Ishikawa (cell line): ENCODE results near the gene FAM187B.

Experiments used
- CEBPB ChIP-seq: IDR thresholded peaks from 2 replicates; pipeline ENCODE4 v1.6.1; 2012
- CREB1 ChIP-seq: IDR thresholded peaks from 2 replicates; pipeline ENCODE4 v1.6.1; 2012; ENCODE audit warnings: low read depth
- EP300 ChIP-seq: IDR thresholded peaks from 2 replicates; pipeline ENCODE4 v1.6.1; 2012; ENCODE audit warnings: borderline replicate concordance
- MAX ChIP-seq: IDR thresholded peaks from 2 replicates; pipeline ENCODE4 v1.6.1; 2012
- NFIC ChIP-seq: IDR thresholded peaks from 2 replicates; pipeline ENCODE4 v1.6.1; 2012
- RAD21 ChIP-seq: IDR thresholded peaks from 2 replicates; pipeline ENCODE4 v1.6.1; 2012; ENCODE audit warnings: low read depth
- TAF1 ChIP-seq: IDR thresholded peaks from 2 replicates; pipeline ENCODE4 v1.6.1; 2012; ENCODE audit warnings: low read depth, mild to moderate bottlenecking
- TCF12 ChIP-seq: IDR thresholded peaks from 2 replicates; pipeline ENCODE4 v1.6.1; 2012; ENCODE audit warnings: low read depth
- TEAD4 ChIP-seq: IDR thresholded peaks from 2 replicates; pipeline ENCODE4 v1.6.1; 2012
- YY1 ChIP-seq: IDR thresholded peaks from 2 replicates; pipeline ENCODE4 v1.6.1; 2012; ENCODE audit warnings: low read depth
- ZBTB7A ChIP-seq: IDR thresholded peaks from 2 replicates; pipeline ENCODE4 v1.6.1; 2012; ENCODE audit warnings: low read depth
- TF ChIP-seq, protein P1 (sequence below): IDR thresholded peaks from 2 replicates; pipeline ENCODE4 v1.6.1; 2012
- TF ChIP-seq, protein P2 (sequence below): IDR thresholded peaks from 2 replicates; pipeline ENCODE4 v1.6.1; 2012; ENCODE audit warnings: low read depth, mild to moderate bottlenecking

- TF ChIP-seq TAF1 (no peak), ZBTB7A (no peak), RAD21 (no peak), NFIC (no peak), EP300 (no peak), CREB1 (no peak), MAX (no peak), CEBPB (no peak), YY1 (no peak), TEAD4 (no peak), TCF12 (no peak)
- TF ChIP-seq, protein P1, sequence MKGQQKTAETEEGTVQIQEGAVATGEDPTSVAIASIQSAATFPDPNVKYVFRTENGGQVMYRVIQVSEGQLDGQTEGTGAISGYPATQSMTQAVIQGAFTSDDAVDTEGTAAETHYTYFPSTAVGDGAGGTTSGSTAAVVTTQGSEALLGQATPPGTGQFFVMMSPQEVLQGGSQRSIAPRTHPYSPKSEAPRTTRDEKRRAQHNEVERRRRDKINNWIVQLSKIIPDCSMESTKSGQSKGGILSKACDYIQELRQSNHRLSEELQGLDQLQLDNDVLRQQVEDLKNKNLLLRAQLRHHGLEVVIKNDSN: no peak
- TF ChIP-seq, protein P2, sequence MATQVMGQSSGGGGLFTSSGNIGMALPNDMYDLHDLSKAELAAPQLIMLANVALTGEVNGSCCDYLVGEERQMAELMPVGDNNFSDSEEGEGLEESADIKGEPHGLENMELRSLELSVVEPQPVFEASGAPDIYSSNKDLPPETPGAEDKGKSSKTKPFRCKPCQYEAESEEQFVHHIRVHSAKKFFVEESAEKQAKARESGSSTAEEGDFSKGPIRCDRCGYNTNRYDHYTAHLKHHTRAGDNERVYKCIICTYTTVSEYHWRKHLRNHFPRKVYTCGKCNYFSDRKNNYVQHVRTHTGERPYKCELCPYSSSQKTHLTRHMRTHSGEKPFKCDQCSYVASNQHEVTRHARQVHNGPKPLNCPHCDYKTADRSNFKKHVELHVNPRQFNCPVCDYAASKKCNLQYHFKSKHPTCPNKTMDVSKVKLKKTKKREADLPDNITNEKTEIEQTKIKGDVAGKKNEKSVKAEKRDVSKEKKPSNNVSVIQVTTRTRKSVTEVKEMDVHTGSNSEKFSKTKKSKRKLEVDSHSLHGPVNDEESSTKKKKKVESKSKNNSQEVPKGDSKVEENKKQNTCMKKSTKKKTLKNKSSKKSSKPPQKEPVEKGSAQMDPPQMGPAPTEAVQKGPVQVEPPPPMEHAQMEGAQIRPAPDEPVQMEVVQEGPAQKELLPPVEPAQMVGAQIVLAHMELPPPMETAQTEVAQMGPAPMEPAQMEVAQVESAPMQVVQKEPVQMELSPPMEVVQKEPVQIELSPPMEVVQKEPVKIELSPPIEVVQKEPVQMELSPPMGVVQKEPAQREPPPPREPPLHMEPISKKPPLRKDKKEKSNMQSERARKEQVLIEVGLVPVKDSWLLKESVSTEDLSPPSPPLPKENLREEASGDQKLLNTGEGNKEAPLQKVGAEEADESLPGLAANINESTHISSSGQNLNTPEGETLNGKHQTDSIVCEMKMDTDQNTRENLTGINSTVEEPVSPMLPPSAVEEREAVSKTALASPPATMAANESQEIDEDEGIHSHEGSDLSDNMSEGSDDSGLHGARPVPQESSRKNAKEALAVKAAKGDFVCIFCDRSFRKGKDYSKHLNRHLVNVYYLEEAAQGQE: no peak
These were observed 1.1 kb upstream of the FAM187B start for GRCh38 chr19:35229601-35230000.
